ENCODE data around the gene PCDHA8. TPM values are rescaled to one million over a fixed set of nuclear protein-coding genes. Genes with fewer than 3 reads are reported as not detected.
"Not testable (repeated sequence)": the region's sequence is repeated elsewhere in the genome, so short reads cannot be mapped to it uniquely, and the experiment has no call there.

The PCDHA8 gene
- total RNA-seq, 1 experiment from 2014 or later: not detected

DNA sequence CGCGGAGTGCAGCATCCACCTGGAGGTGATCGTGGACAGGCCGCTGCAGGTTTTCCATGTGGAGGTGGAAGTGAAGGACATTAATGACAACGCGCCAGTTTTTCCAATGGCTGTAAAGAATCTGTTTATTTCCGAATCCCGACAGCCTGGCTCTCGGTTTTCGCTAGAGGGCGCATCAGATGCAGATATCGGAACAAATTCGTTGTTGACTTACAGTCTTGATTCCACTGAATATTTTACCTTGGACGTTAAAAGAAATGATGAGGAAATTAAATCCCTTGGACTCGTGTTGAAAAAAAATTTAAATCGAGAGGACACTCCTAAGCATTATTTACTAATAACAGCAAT lies 39.5 kb upstream of the PCDHA8 start:
- POLR2A ChIA-PET: no interaction called here
- Mint-ChIP-seq H3K36me3 (ENCODE audit: insufficient read depth, unreplicated experiment) (no peaks in the 10 kb centered on the region), H3K27ac (ENCODE audit: unreplicated experiment) (no peak overlapping the region), H3K4me1 (ENCODE audit: low read depth, unreplicated experiment) (no peaks in the 10 kb centered on the region), H3K9me3 (ENCODE audit: unreplicated experiment) (peaks cover 17% of the 10 kb centered on the region), H3K4me3 (ENCODE audit: unreplicated experiment) (no peak overlapping the region), H3K27me3 (ENCODE audit: insufficient read depth, unreplicated experiment) (no peaks in the 10 kb centered on the region)
- H3K4me1 ChIP-seq: no peaks in the 10 kb centered on the region
- no peaks in the 10 kb centered on the region; the same call in 1 of the 2 replicates for H3K9me3 ChIP-seq
- no peaks in the 10 kb centered on the region for H3K36me3 ChIP-seq (ENCODE audit: control insufficient read depth, insufficient read depth, low read length)
- TF ChIP-seq CTCF (IDR thresholded peaks at IDR 0.05; ENCODE audit: insufficient read depth in 1 of 2, low read depth in 1 of 2, low read length in 1 of 2, severe bottlenecking in 1 of 2, unreplicated experiment in 1 of 2): no peak
- intact Hi-C loops (cut with micrococcal nuclease; ENCODE audit: unreplicated experiment): no loop called here
- H3K4me3 ChIP-seq (ENCODE audit: low read depth, low read length): no peak overlapping the region
- CTCF ChIA-PET: no interaction called here
- H3K27me3 ChIP-seq (replicated peaks; ENCODE audit: control insufficient read depth, insufficient read depth, low read length): no peaks in the 10 kb centered on the region
- no TSS peak for BruUV-seq (replicated peaks)
- no peak for DNase-seq

DNA sequence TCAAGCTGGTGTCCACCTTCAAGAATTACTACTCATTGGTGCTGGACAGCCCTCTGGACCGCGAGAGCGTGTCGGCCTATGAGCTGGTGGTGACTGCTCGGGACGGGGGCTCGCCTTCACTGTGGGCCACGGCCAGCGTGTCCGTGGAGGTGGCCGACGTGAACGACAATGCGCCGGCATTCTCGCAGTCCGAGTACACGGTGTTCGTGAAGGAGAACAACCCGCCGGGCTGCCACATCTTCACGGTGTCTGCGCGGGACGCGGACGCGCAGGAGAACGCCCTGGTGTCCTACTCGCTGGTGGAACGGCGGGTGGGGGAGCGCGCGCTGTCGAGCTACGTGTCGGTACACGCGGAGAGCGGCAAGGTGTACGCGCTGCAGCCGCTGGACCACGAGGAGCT lies 38.6 kb upstream of the PCDHA8 start:
- H3K36me3 Mint-ChIP-seq (ENCODE audit: insufficient read depth, unreplicated experiment); BruUV-seq (replicated peaks); DNase-seq; CTCF ChIA-PET; H3K4me3 Mint-ChIP-seq (ENCODE audit: unreplicated experiment); H3K36me3 ChIP-seq (ENCODE audit: control insufficient read depth, insufficient read depth, low read length); H3K9me3 ChIP-seq; H3K4me3 ChIP-seq (ENCODE audit: low read depth, low read length); H3K4me1 Mint-ChIP-seq (ENCODE audit: low read depth, unreplicated experiment); H3K4me1 ChIP-seq; H3K27me3 Mint-ChIP-seq (ENCODE audit: insufficient read depth, unreplicated experiment); POLR2A ChIA-PET; H3K27ac Mint-ChIP-seq (ENCODE audit: unreplicated experiment); intact Hi-C loops (cut with micrococcal nuclease; ENCODE audit: unreplicated experiment); H3K27me3 ChIP-seq (replicated peaks; ENCODE audit: control insufficient read depth, insufficient read depth, low read length): not testable (repeated sequence)
- peaks cover 17% of the 10 kb centered on the region for H3K9me3 Mint-ChIP-seq (ENCODE audit: unreplicated experiment)

GRCh38 chr5:140802781-140803271 lies 38.2 kb upstream of the PCDHA8 start:
- no peak for TF ChIP-seq CTCF (IDR thresholded peaks at IDR 0.05; ENCODE audit: insufficient read depth in 1 of 2, low read depth in 1 of 2, low read length in 1 of 2, severe bottlenecking in 1 of 2, unreplicated experiment in 1 of 2)
- CTCF ChIA-PET: no interaction called here

More at GRCh38 chr5:140802781-140803271, 38.2 kb upstream of the PCDHA8 start:
- peaks cover 17% of the 10 kb centered on the region for H3K9me3 Mint-ChIP-seq (ENCODE audit: unreplicated experiment)
- no peak overlapping the region for H3K4me3 Mint-ChIP-seq (ENCODE audit: unreplicated experiment)
- no peaks in the 10 kb centered on the region for H3K4me1 Mint-ChIP-seq (ENCODE audit: low read depth, unreplicated experiment)
- H3K27ac Mint-ChIP-seq (ENCODE audit: unreplicated experiment): no peak overlapping the region
- no peak for DNase-seq
- POLR2A ChIA-PET: no interaction called here
- Histone ChIP-seq H3K4me3 (ENCODE audit: low read depth, low read length) (no peak overlapping the region), H3K27me3 (replicated peaks; ENCODE audit: control insufficient read depth, insufficient read depth, low read length) (no peaks in the 10 kb centered on the region), H3K9me3 (no peaks in the 10 kb centered on the region; the same call in 1 of the 2 replicates), H3K36me3 (ENCODE audit: control insufficient read depth, insufficient read depth, low read length) (no peaks in the 10 kb centered on the region), H3K4me1 (no peaks in the 10 kb centered on the region)
- no peaks in the 10 kb centered on the region for H3K27me3 Mint-ChIP-seq (ENCODE audit: insufficient read depth, unreplicated experiment)
- intact Hi-C loops (cut with micrococcal nuclease; ENCODE audit: unreplicated experiment): no loop called here
- no TSS peak for BruUV-seq (replicated peaks)
- no peaks in the 10 kb centered on the region for H3K36me3 Mint-ChIP-seq (ENCODE audit: insufficient read depth, unreplicated experiment)
